K562 (cell line): ENCODE measurements around the gene PRDX2. TPM values are rescaled to one million over a fixed set of nuclear protein-coding genes. Genes with fewer than 3 reads are reported as not detected.

ENCODE experiments used
- ARID3B ChIP-seq: fragments of 250-450 bp; sonication (Bioruptor Pico); IDR thresholded peaks from 2 replicates; pipeline ENCODE4 v1.4.0; 2020; ENCODE audit warnings: borderline replicate concordance
- CHD1 ChIP-seq: fragments of 200-600 bp; sonication (generic); IDR thresholded peaks from one replicate; pipeline ENCODE4 v1.6.1; 2012; ENCODE audit warnings: mild to moderate bottlenecking, moderate library complexity, low read length, inconsistent platforms
- CTCFL ChIP-seq: IDR thresholded peaks from 2 replicates; pipeline ENCODE4 v1.6.1; 2011; ENCODE audit warnings: borderline replicate concordance, low read depth, mild to moderate bottlenecking, moderate library complexity, low read length; ENCODE audit not compliant: insufficient read depth, poor library complexity, severe bottlenecking
- GTF2E2 ChIP-seq: fragments of 200-800 bp; sonication (Bioruptor generic); IDR thresholded peaks from 2 replicates; pipeline ENCODE4 v1.6.1; 2016; ENCODE audit warnings: missing genetic modification characterization, missing compliant biosample characterization
- HLTF ChIP-seq: fragments of 450-650 bp; IDR thresholded peaks from 2 replicates; pipeline ENCODE4 v1.6.1; 2016
- HNRNPK ChIP-seq: fragments of 200-400 bp; formaldehyde crosslinking; IDR thresholded peaks from one replicate; pipeline ENCODE4 v1.6.1; 2018; ENCODE audit warnings: mild to moderate bottlenecking, low read depth, low read length; ENCODE audit not compliant: poor library complexity, severe bottlenecking
- HNRNPUL1 ChIP-seq: fragments of 200-400 bp; formaldehyde crosslinking; IDR thresholded peaks from 2 replicates; pipeline ENCODE4 v1.6.1; 2017; ENCODE audit warnings: low read length
- KDM1A ChIP-seq, 2 experiments: fragments of 450-650 bp; IDR thresholded peaks; 2 replicates each; pipeline ENCODE4 v1.6.1; 2016; ENCODE audit warnings: mild to moderate bottlenecking in 2 of 2
- KDM4B ChIP-seq, 2 experiments: fragments of 450-650 bp in 1 of 2; sonication (generic) in 1 of 2; IDR thresholded peaks; 2 replicates each; pipeline ENCODE4 v1.6.1; 2016 to 2017; ENCODE audit warnings: borderline replicate concordance in 2 of 2, antibody characterized with exemption in 1 of 2, low read depth in 1 of 2, mild to moderate bottlenecking in 1 of 2
- SMARCC2 ChIP-seq: fragments of 450-650 bp; IDR thresholded peaks from 2 replicates; pipeline ENCODE4 v1.6.1; 2017; ENCODE audit warnings: antibody characterized with exemption, moderate library complexity, mild to moderate bottlenecking, low read depth
- SNIP1 ChIP-seq: fragments of 450-650 bp; IDR thresholded peaks from 2 replicates; pipeline ENCODE4 v1.7.1; 2017; ENCODE audit warnings: low read depth, mild to moderate bottlenecking
- STAT5B ChIP-seq: fragments of 250-450 bp; sonication (Bioruptor Pico); IDR thresholded peaks from 2 replicates; pipeline ENCODE4 v1.8.0; 2021; ENCODE audit warnings: mild to moderate bottlenecking, inconsistent platforms
- TBP ChIP-seq: optimal IDR thresholded peaks from 2 replicates; pipeline ENCODE3; 2011; ENCODE audit warnings: low read depth, low read length, improper control_type of control experiment
- TRIM25 ChIP-seq: fragments of 450-650 bp; IDR thresholded peaks from 2 replicates; pipeline ENCODE4 v1.7.0; 2016; ENCODE audit warnings: borderline replicate concordance
- ZBTB7A ChIP-seq: IDR thresholded peaks from 2 replicates; pipeline ENCODE4 v1.6.1; 2011; ENCODE audit warnings: low read depth, mild to moderate bottlenecking, low read length, moderate library complexity, borderline replicate concordance; ENCODE audit not compliant: control insufficient read depth
- ZC3H11A ChIP-seq: IDR thresholded peaks from 2 replicates; pipeline ENCODE4 v1.6.1; 2012; ENCODE audit warnings: low read depth, low read length, improper control_type of control experiment
- ZNF174 ChIP-seq: fragments of 250-450 bp; sonication (Bioruptor Pico); IDR thresholded peaks from 2 replicates; pipeline ENCODE4 v1.4.0; 2020; ENCODE audit warnings: mild to moderate bottlenecking
- ZNF3 ChIP-seq: fragments of 250-450 bp; sonication (Bioruptor Pico); IDR thresholded peaks from 2 replicates; pipeline ENCODE4 v1.5.0; 2021; ENCODE audit warnings: mild to moderate bottlenecking, moderate library complexity
- ZNF431 ChIP-seq: sonication (generic); formaldehyde crosslinking; IDR thresholded peaks from 2 replicates; pipeline ENCODE4 v1.8.0; 2022; ENCODE audit warnings: mild to moderate bottlenecking, missing genetic modification reagents
- polyA plus RNA-seq, 8 experiments: library from polyadenylated mRNA; depleted of rRNA in 4 of 8; stranded (reverse) in 5 of 8; unstranded in 3 of 8; fragments of >200 nt; fragmentation: Nextera tagmentation in 2 of 8; fragmentation: Illumina TruSeq in 1 of 8; extraction: Ambion mirVana in 2 of 8; extraction: Trizol in 1 of 8; gene quantifications; 2 replicates each; pipeline versions ENCODE4 v1.2.1 to v1.2.3, GENCODE V29; 2011 to 2014; ENCODE audit warnings: inconsistent platforms in 1 of 8, missing spikeins in 1 of 8
- total RNA-seq, 7 experiments: library from RNA; depleted of rRNA in 6 of 7; stranded (reverse); fragments of >200 nt in 6 of 7; fragmentation: Illumina TruSeq in 2 of 7; extraction: Trizol in 2 of 7; gene quantifications; 2 replicates each; pipeline versions ENCODE4 v1.2.1 to v1.2.3, GENCODE V29; 2011 to 2021; ENCODE audit warnings: low replicate concordance in 1 of 7
- TF ChIP-seq, protein P1 (sequence below): fragments of 150-350 bp; conservative IDR thresholded peaks from 2 replicates; pipeline ENCODE4 v1.6.1; 2014; ENCODE audit warnings: low read length

Gene PRDX2
- total and polyA plus RNA-seq, 9 of the 15 experiments (the other 6 are each of a cell fraction or from before 2014, with no cell fraction given) = 206 to 1,183 (median 415) TPM

- TF ChIP-seq TRIM25 (no peak), ZNF431 (no peak), CTCFL (no peak), STAT5B (CRISPR knock-in tag) (no peak), ARID3B (CRISPR knock-in tag) (no peak), HLTF (no peak), KDM4B (IDR thresholded peaks at IDR 0.05; ENCODE audit: borderline replicate concordance in 2 of 2, low read depth in 1 of 2) (no peak), TBP (no peak), KDM1A (IDR thresholded peaks at IDR 0.05) (peak in 1 of 2 experiments; percentile 74; a peak in 2 of 4 replicates), HNRNPK (no peak), ZNF3 (CRISPR knock-in tag) (no peak), HNRNPUL1 (no peak), SMARCC2 (no peak), ZC3H11A (no peak), ZBTB7A (peak; percentile 69; the same call in 1 of the 2 replicates), SNIP1 (no peak), GTF2E2 (tag) (no peak), CHD1 (peak; percentile 16), ZNF174 (CRISPR knock-in tag) (no peak)
- TF ChIP-seq, protein P1, sequence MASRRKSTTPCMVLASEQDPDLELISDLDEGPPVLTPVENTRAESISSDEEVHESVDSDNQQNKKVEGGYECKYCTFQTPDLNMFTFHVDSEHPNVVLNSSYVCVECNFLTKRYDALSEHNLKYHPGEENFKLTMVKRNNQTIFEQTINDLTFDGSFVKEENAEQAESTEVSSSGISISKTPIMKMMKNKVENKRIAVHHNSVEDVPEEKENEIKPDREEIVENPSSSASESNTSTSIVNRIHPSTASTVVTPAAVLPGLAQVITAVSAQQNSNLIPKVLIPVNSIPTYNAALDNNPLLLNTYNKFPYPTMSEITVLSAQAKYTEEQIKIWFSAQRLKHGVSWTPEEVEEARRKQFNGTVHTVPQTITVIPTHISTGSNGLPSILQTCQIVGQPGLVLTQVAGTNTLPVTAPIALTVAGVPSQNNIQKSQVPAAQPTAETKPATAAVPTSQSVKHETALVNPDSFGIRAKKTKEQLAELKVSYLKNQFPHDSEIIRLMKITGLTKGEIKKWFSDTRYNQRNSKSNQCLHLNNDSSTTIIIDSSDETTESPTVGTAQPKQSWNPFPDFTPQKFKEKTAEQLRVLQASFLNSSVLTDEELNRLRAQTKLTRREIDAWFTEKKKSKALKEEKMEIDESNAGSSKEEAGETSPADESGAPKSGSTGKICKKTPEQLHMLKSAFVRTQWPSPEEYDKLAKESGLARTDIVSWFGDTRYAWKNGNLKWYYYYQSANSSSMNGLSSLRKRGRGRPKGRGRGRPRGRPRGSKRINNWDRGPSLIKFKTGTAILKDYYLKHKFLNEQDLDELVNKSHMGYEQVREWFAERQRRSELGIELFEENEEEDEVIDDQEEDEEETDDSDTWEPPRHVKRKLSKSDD = no peak
These were observed 12.3 kb downstream of the PRDX2 start (continued) for GRCh38 chr19:12789098-12789903.
